GM12878 (cell line): ENCODE measurements around the gene MNT. TPM values are rescaled to one million over a fixed set of nuclear protein-coding genes. Genes with fewer than 3 reads are reported as not detected.

ENCODE experiments used
- ATAC-seq: fragments of 200-7000 bp; cut with Tn5 transposase; 3 replicates; pipeline ENCODE4 v1.9.1; 2020; ENCODE audit warnings: mild to moderate bottlenecking, moderate library complexity
- BruUV-seq: library from RNA; stranded (reverse); fragments of 400-500 nt; replicated peaks from 2 replicates; lab custom pipeline; 2021; lab: Mats Ljungman, UMichigan
- CTCF ChIA-PET: fragments of 300-600 bp; sonication (Branson Sonifier 250); formaldehyde crosslinking; extraction: SDS; loops from one replicate; lab custom pipeline; 2021; ENCODE audit warnings: inconsistent platforms; lab: Yijun Ruan, JAX
- POLR2A ChIA-PET: fragments of 350-600 bp; formaldehyde crosslinking; extraction: SDS; loops from one replicate; lab custom pipeline; 2021; ENCODE audit warnings: inconsistent platforms; lab: Charles Lee
- RAD21 ChIA-PET: fragments of 300-600 bp; sonication (Branson Sonifier 250); formaldehyde crosslinking; loops from one replicate; lab custom pipeline; 2023; ENCODE audit warnings: antibody characterized with exemption; ENCODE audit not compliant: unreplicated experiment; lab: Charles Lee
- SMC1A ChIA-PET: fragments of 300-600 bp; sonication (Branson Sonifier 250); formaldehyde crosslinking; loops from one replicate; lab custom pipeline; 2023; ENCODE audit not compliant: unreplicated experiment, uncharacterized antibody; lab: Charles Lee
- DNase-seq: peaks from one replicate; pipeline ENCODE4 v3.0.0-alpha.2; 2011; ENCODE audit warnings: low read depth, low spot score
- FAIRE-seq: peaks from 3 replicates; lab custom pipeline; 2011; peaks lifted over from hg19 to GRCh38; lab: Jason Lieb, UNC
- H2AFZ ChIP-seq: 2 replicates; pipeline ENCODE4 v1.6.0; 2011; ENCODE audit warnings: low read depth, low read length, control low read depth; ENCODE audit not compliant: control insufficient read depth
- H3K27ac ChIP-seq: 2 replicates; pipeline ENCODE4 v1.5.1; 2011; ENCODE audit warnings: control low read depth; ENCODE audit not compliant: control insufficient read depth, insufficient read depth
- H3K27me3 ChIP-seq, 2 experiments: replicated peaks in 1 of 2; 2 replicates each; pipeline versions ENCODE4 v1.6.0 to v1.6.1; 2011; ENCODE audit warnings: low read length in 1 of 2; ENCODE audit not compliant: control insufficient read depth in 2 of 2, insufficient read depth in 2 of 2
- H3K36me3 ChIP-seq, 2 experiments: 2 replicates each; pipeline ENCODE4 v1.5.1; 2011; ENCODE audit warnings: low read length in 1 of 2; ENCODE audit not compliant: control insufficient read depth in 2 of 2, insufficient read depth in 2 of 2
- H3K4me1 ChIP-seq: 2 replicates; pipeline ENCODE4 v1.6.1; 2011; ENCODE audit warnings: mild to moderate bottlenecking, low read length, moderate library complexity, mixed read lengths; ENCODE audit not compliant: control insufficient read depth, insufficient read depth
- H3K4me2 ChIP-seq: 2 replicates; pipeline ENCODE4 v1.6.0; 2011; ENCODE audit warnings: control low read depth; ENCODE audit not compliant: control insufficient read depth, insufficient read depth
- H3K4me3 ChIP-seq: fragments of 200-600 bp; sonication (generic); 2 replicates; pipeline ENCODE4 v1.5.1; 2016
- H3K79me2 ChIP-seq: 2 replicates; pipeline ENCODE4 v1.6.0; 2011; ENCODE audit warnings: low read length; ENCODE audit not compliant: control insufficient read depth, insufficient read depth
- H3K9ac ChIP-seq: 2 replicates; pipeline ENCODE4 v1.8.0; 2011; ENCODE audit warnings: low read length, control low read depth, mixed read lengths; ENCODE audit not compliant: control insufficient read depth, insufficient read depth
- H3K9me3 ChIP-seq: replicated peaks from 3 replicates; pipeline ENCODE4 v1.5.1; 2011; ENCODE audit warnings: mild to moderate bottlenecking, low read length; ENCODE audit not compliant: control insufficient read depth, insufficient read depth
- H4K20me1 ChIP-seq: 2 replicates; pipeline ENCODE4 v1.6.0; 2011; ENCODE audit not compliant: control insufficient read depth, insufficient read depth
- KLF5 ChIP-seq: fragments of 450-650 bp; IDR thresholded peaks from 2 replicates; pipeline ENCODE4 v1.6.1; 2014; ENCODE audit warnings: mild to moderate bottlenecking; ENCODE audit not compliant: partially characterized antibody
- PAX5 ChIP-seq: IDR thresholded peaks from 2 replicates; pipeline ENCODE4 v1.6.1; 2011; ENCODE audit warnings: low read depth, low read length, borderline replicate concordance
- RB1 ChIP-seq: fragments of 450-650 bp; formaldehyde crosslinking; IDR thresholded peaks from 2 replicates; pipeline ENCODE4 v1.6.1; 2017; ENCODE audit warnings: mild to moderate bottlenecking, borderline replicate concordance
- TAF1 ChIP-seq: IDR thresholded peaks from 2 replicates; pipeline ENCODE4 v1.6.1; 2011; ENCODE audit warnings: mild to moderate bottlenecking, low read depth, low read length, borderline replicate concordance
- YY1 ChIP-seq: IDR thresholded peaks from 2 replicates; pipeline ENCODE4 v1.6.1; 2011; ENCODE audit warnings: low read depth, mild to moderate bottlenecking, low read length
- ZNF622 ChIP-seq: fragments of 450-650 bp; IDR thresholded peaks from 2 replicates; pipeline ENCODE4 v1.6.1; 2017; ENCODE audit warnings: mild to moderate bottlenecking, inconsistent platforms
- ZNF687 ChIP-seq: fragments of 450-650 bp; IDR thresholded peaks from 2 replicates; pipeline ENCODE4 v1.6.1; 2017; ENCODE audit warnings: mild to moderate bottlenecking, moderate library complexity
- WGBS: methylation state at CpG from one replicate; pipeline ENCODE4 v1.1.6; 2016; ENCODE audit warnings: low lambda C conversion rate; ENCODE audit not compliant: insufficient replicate concordance, insufficient coverage; ENCODE audit errors: missing lambda C conversion rate; 5-methylcytosine and 5-hydroxymethylcytosine counted together
- in situ Hi-C: fragments of 300-500 bp; cut with MboI; formaldehyde crosslinking; loops from 9 replicates; pipeline ENCODE4 v1.14.3; 2018; ENCODE audit warnings: mixed read lengths
- intact Hi-C: fragments of 100-400 bp; cut with micrococcal nuclease; formaldehyde crosslinking; loops from one replicate; pipeline ENCODE4 v1.14.2; 2022; ENCODE audit not compliant: unreplicated experiment
- polyA plus RNA-seq, 11 experiments: library from polyadenylated mRNA; depleted of rRNA in 4 of 11; unstranded in 6 of 11; stranded (reverse) in 5 of 11; fragments of >200 nt; fragmentation: Nextera tagmentation in 4 of 11; fragmentation: Illumina TruSeq in 1 of 11; extraction: Ambion mirVana in 4 of 11; extraction: Trizol in 1 of 11; gene quantifications; 1 replicate in 1 of 11; 2 replicates in 10 of 11; pipeline versions ENCODE4 v1.2.1 to v1.2.3, GENCODE V29; 2011 to 2016; ENCODE audit warnings: inconsistent platforms in 2 of 11, missing spikeins in 2 of 11, low read depth in 1 of 11
- small RNA-seq: library from RNA; depleted of rRNA; stranded (forward); fragments of <200 nt; gene quantifications from one replicate; pipeline ENCODE3, GENCODE V24; 2014
- total RNA-seq, 4 experiments: library from RNA; depleted of rRNA in 3 of 4; stranded (reverse); fragments of >200 nt in 3 of 4; fragmentation: Illumina TruSeq in 1 of 4; extraction: Trizol in 1 of 4; gene quantifications; 2 replicates each; pipeline versions ENCODE4 v1.2.1 to v1.2.3, GENCODE V29; 2013 to 2021

The MNT gene
- total and polyA plus RNA-seq, 10 of the 15 experiments (the other 5 are each of a cell fraction or from before 2014, with no cell fraction given), result 0.31 to 15.9 (median 3.8) TPM

- DNase-seq (no peak), ATAC-seq (no peak)
Measured at GRCh38 chr17:2335726-2336214, 65.1 kb downstream of the MNT start.

More at GRCh38 chr17:2335726-2336214, 65.1 kb downstream of the MNT start:
- Histone ChIP-seq H3K79me2 (peaks cover 55% of the 10 kb centered on the region), H3K4me1 (peaks cover 5% of the 10 kb centered on the region), H2AFZ (peak overlapping the region; percentile 86), H4K20me1 (no peaks in the 10 kb centered on the region), H3K9me3 (no peaks in the 10 kb centered on the region), H3K4me3 (peak overlapping the region; percentile 92), H3K27ac (peak overlapping the region; percentile 86), H3K36me3 (peaks cover 8 to 32% of the 10 kb centered on the region in 2 experiments), H3K4me2 (peak overlapping the region; percentile 100), H3K27me3 (no peaks in the 10 kb centered on the region), H3K9ac (peak overlapping the region; percentile 90)
- CTCF ChIA-PET, result interaction anchor here (0.5 to 3.1 kb wide), 14 partner anchors 13 to 298 kb away, joined by 3 to 13 read pairs (median 4); partner anchors contain the start of gene SMG6
- RAD21 ChIA-PET, result interaction anchor here (0.9 to 2.6 kb wide), 12 partner anchors 14 to 619 kb away, joined by 3 to 11 read pairs (median 4); partner anchors contain the start of genes HIC1, SMG6 and SRR
- TSS peak; percentile 66 for BruUV-seq
- peak; percentile 47 for FAIRE-seq
- SMC1A ChIA-PET, result interaction anchor here (0.9 to 2.0 kb wide), 10 partner anchors 15 to 283 kb away, joined by 3 to 8 read pairs (median 4); no protein-coding TSS in a partner anchor
- 2% methylated on average over 17 of the region's 17 CpGs for WGBS
- in situ Hi-C loops (no loop called here), intact Hi-C loops (loop anchor here (2.0 to 5.0 kb wide), 2 partner anchors 69 to 283 kb away; no protein-coding TSS in a partner anchor)
- POLR2A ChIA-PET, result interaction anchor here (0.6 to 2.8 kb wide), 9 partner anchors 20 to 619 kb away, joined by 3 to 12 read pairs (median 5); partner anchors contain the start of genes SMG6 and SRR
- TF ChIP-seq KLF5, result no peak
- TF ChIP-seq YY1, result no peak
- TF ChIP-seq ZNF687, result no peak
- TF ChIP-seq RB1, result no peak
- TF ChIP-seq ZNF622, result no peak
- TF ChIP-seq TAF1, result no peak
- no peak for TF ChIP-seq PAX5

Small RNAs within 50 kb of the gene (small RNA-seq; reads per million reads assigned to genes)
- gene AC006435.3, result not detected
- gene AC006435.4, result not detected

Other genes starting within 250 kb of the MNT start
- 16.4 and 16.7 TPM in 2 replicates for gene SMG6, start 97.3 kb downstream of the MNT start, total RNA-seq (2014; rRNA removed)
- gene SMG6, start 97.3 kb downstream of the MNT start, total RNA-seq (2014; rRNA removed; fragmentation: Illumina TruSeq; extraction: Trizol), result 9.3 and 11.7 TPM in 2 replicates
- 28.7 and 30.3 TPM in 2 replicates for gene SMG6, start 97.3 kb downstream of the MNT start, total RNA-seq (2021)
- gene SMG6, start 97.3 kb downstream of the MNT start, polyA plus RNA-seq (2011; rRNA removed), result 20.1 and 27.2 TPM in 2 replicates
- 16.2 and 21.4 TPM in 2 replicates for gene SMG6, start 97.3 kb downstream of the MNT start, polyA plus RNA-seq (2014; fragmentation: Illumina TruSeq; extraction: Trizol)
- under 1 TPM; 0.58 to 0.64 TPM for gene SMG6, start 97.3 kb downstream of the MNT start, polyA plus RNA-seq (2014; fragmentation: Nextera tagmentation; extraction: Ambion mirVana)
- gene SMG6, start 97.3 kb downstream of the MNT start, polyA plus RNA-seq (2014; rRNA removed), result 11.2 and 12.9 TPM in 2 replicates
- 10 to 100 TPM; 15.4 to 16.0 TPM for gene SMG6, start 97.3 kb downstream of the MNT start, polyA plus RNA-seq (2016; fragmentation: Nextera tagmentation; extraction: Ambion mirVana)
- gene SRR, start 97.1 kb downstream of the MNT start, total RNA-seq (2014; rRNA removed), result 16.1 and 23.7 TPM in 2 replicates
- gene SRR, start 97.1 kb downstream of the MNT start, total RNA-seq (2014; rRNA removed; fragmentation: Illumina TruSeq; extraction: Trizol), result 12.4 and 13.5 TPM in 2 replicates
- gene SRR, start 97.1 kb downstream of the MNT start, total RNA-seq (2021), result 19.3 and 20.7 TPM in 2 replicates
- 11.7 TPM in 2 replicates for gene SRR, start 97.1 kb downstream of the MNT start, polyA plus RNA-seq (2011; rRNA removed)
- 14.9 and 18.5 TPM in 2 replicates for gene SRR, start 97.1 kb downstream of the MNT start, polyA plus RNA-seq (2014; fragmentation: Illumina TruSeq; extraction: Trizol)
- 10 to 100 TPM; 21.1 to 33.9 TPM for gene SRR, start 97.1 kb downstream of the MNT start, polyA plus RNA-seq (2014; fragmentation: Nextera tagmentation; extraction: Ambion mirVana)
- gene SRR, start 97.1 kb downstream of the MNT start, polyA plus RNA-seq (2014; rRNA removed), result 15.2 and 17.5 TPM in 2 replicates
- gene SRR, start 97.1 kb downstream of the MNT start, polyA plus RNA-seq (2016; fragmentation: Nextera tagmentation; extraction: Ambion mirVana), result 10 to 100 TPM; 25.8 to 30.5 TPM
- 54.1 and 56.1 TPM in 2 replicates for gene TSR1, start 64.6 kb downstream of the MNT start, total RNA-seq (2014; rRNA removed)
- gene TSR1, start 64.6 kb downstream of the MNT start, total RNA-seq (2014; rRNA removed; fragmentation: Illumina TruSeq; extraction: Trizol), result 40.3 and 43.8 TPM in 2 replicates
- gene TSR1, start 64.6 kb downstream of the MNT start, total RNA-seq (2021), result 45.5 and 50.0 TPM in 2 replicates
- 9.6 and 17.0 TPM in 2 replicates for gene TSR1, start 64.6 kb downstream of the MNT start, polyA plus RNA-seq (2011; rRNA removed)
- 51.0 and 56.5 TPM in 2 replicates for gene TSR1, start 64.6 kb downstream of the MNT start, polyA plus RNA-seq (2014; fragmentation: Illumina TruSeq; extraction: Trizol)
- gene TSR1, start 64.6 kb downstream of the MNT start, polyA plus RNA-seq (2014; fragmentation: Nextera tagmentation; extraction: Ambion mirVana), result 10 to 100 TPM; 14.7 to 21.9 TPM
- 35.5 and 41.6 TPM in 2 replicates for gene TSR1, start 64.6 kb downstream of the MNT start, polyA plus RNA-seq (2014; rRNA removed)
- gene TSR1, start 64.6 kb downstream of the MNT start, polyA plus RNA-seq (2016; fragmentation: Nextera tagmentation; extraction: Ambion mirVana), result 100 to 1,000 TPM in 1 of 2 experiments, 10 to 100 TPM in 1; 98.5 to 100 TPM
- gene SGSM2, start 63.6 kb downstream of the MNT start, total RNA-seq (2014; rRNA removed), result 19.8 and 25.3 TPM in 2 replicates
- gene SGSM2, start 63.6 kb downstream of the MNT start, total RNA-seq (2014; rRNA removed; fragmentation: Illumina TruSeq; extraction: Trizol), result 13.5 and 14.9 TPM in 2 replicates
- gene SGSM2, start 63.6 kb downstream of the MNT start, total RNA-seq (2021), result 32.0 and 37.3 TPM in 2 replicates
- 18.1 and 27.9 TPM in 2 replicates for gene SGSM2, start 63.6 kb downstream of the MNT start, polyA plus RNA-seq (2011; rRNA removed)
- 8.8 and 20.8 TPM in 2 replicates for gene SGSM2, start 63.6 kb downstream of the MNT start, polyA plus RNA-seq (2014; fragmentation: Illumina TruSeq; extraction: Trizol)
- gene SGSM2, start 63.6 kb downstream of the MNT start, polyA plus RNA-seq (2014; fragmentation: Nextera tagmentation; extraction: Ambion mirVana), result 1 to 10 TPM in 1 of 2 experiments, under 1 TPM in 1; 0.50 to 1.6 TPM
- 50.9 and 59.0 TPM in 2 replicates for gene SGSM2, start 63.6 kb downstream of the MNT start, polyA plus RNA-seq (2014; rRNA removed)
- 10 to 100 TPM in 1 of 2 experiments, 1 to 10 TPM in 1; 7.2 to 16.1 TPM for gene SGSM2, start 63.6 kb downstream of the MNT start, polyA plus RNA-seq (2016; fragmentation: Nextera tagmentation; extraction: Ambion mirVana)
- 22.0 and 23.5 TPM in 2 replicates for gene METTL16, start 110.8 kb upstream of the MNT start, total RNA-seq (2014; rRNA removed)
- 20.9 and 21.9 TPM in 2 replicates for gene METTL16, start 110.8 kb upstream of the MNT start, total RNA-seq (2014; rRNA removed; fragmentation: Illumina TruSeq; extraction: Trizol)
- gene METTL16, start 110.8 kb upstream of the MNT start, total RNA-seq (2021), result 31.3 and 34.3 TPM in 2 replicates
- 21.1 and 22.0 TPM in 2 replicates for gene METTL16, start 110.8 kb upstream of the MNT start, polyA plus RNA-seq (2011; rRNA removed)
- 24.5 and 24.6 TPM in 2 replicates for gene METTL16, start 110.8 kb upstream of the MNT start, polyA plus RNA-seq (2014; fragmentation: Illumina TruSeq; extraction: Trizol)
- gene METTL16, start 110.8 kb upstream of the MNT start, polyA plus RNA-seq (2014; fragmentation: Nextera tagmentation; extraction: Ambion mirVana), result 10 to 100 TPM; 15.6 to 22.9 TPM
- 22.3 and 25.8 TPM in 2 replicates for gene METTL16, start 110.8 kb upstream of the MNT start, polyA plus RNA-seq (2014; rRNA removed)
- gene METTL16, start 110.8 kb upstream of the MNT start, polyA plus RNA-seq (2016; fragmentation: Nextera tagmentation; extraction: Ambion mirVana), result 10 to 100 TPM; 28.6 to 31.7 TPM
- gene PAFAH1B1, start 192.6 kb upstream of the MNT start, total RNA-seq (2014; rRNA removed), result 28.9 and 30.1 TPM in 2 replicates
- 64.1 and 66.1 TPM in 2 replicates for gene PAFAH1B1, start 192.6 kb upstream of the MNT start, total RNA-seq (2014; rRNA removed; fragmentation: Illumina TruSeq; extraction: Trizol)
- gene PAFAH1B1, start 192.6 kb upstream of the MNT start, total RNA-seq (2021), result 94.4 and 96.8 TPM in 2 replicates
- gene PAFAH1B1, start 192.6 kb upstream of the MNT start, polyA plus RNA-seq (2011; rRNA removed), result 107 and 117 TPM in 2 replicates
- 61.2 and 87.3 TPM in 2 replicates for gene PAFAH1B1, start 192.6 kb upstream of the MNT start, polyA plus RNA-seq (2014; fragmentation: Illumina TruSeq; extraction: Trizol)
- gene PAFAH1B1, start 192.6 kb upstream of the MNT start, polyA plus RNA-seq (2014; fragmentation: Nextera tagmentation; extraction: Ambion mirVana), result 10 to 100 TPM; 32.6 to 41.0 TPM
- gene PAFAH1B1, start 192.6 kb upstream of the MNT start, polyA plus RNA-seq (2014; rRNA removed), result 47.6 and 48.8 TPM in 2 replicates
- 10 to 100 TPM; 47.9 to 49.4 TPM for gene PAFAH1B1, start 192.6 kb upstream of the MNT start, polyA plus RNA-seq (2016; fragmentation: Nextera tagmentation; extraction: Ambion mirVana)